HG02840 (cell line): ENCODE results near the gene CLPTM1L.
"Not testable (repeated sequence)": the region's sequence is repeated elsewhere in the genome, so short reads cannot be mapped to it uniquely, and the experiment has no call there.

ENCODE experiments used
- ATAC-seq: cut with Tn5 transposase; IDR thresholded peaks from one replicate; pipeline ENCODE4 v1.9.1; 2021; ENCODE audit warnings: mild to moderate bottlenecking, moderate library complexity, moderate number of reproducible peaks; ENCODE audit not compliant: unreplicated experiment, low FRiP score

CLPTM1L gene

GRCh38 chr5:1342268-1342667 is 2.6 kb downstream of the CLPTM1L start:
- no peak for ATAC-seq

- no peak for ATAC-seq
These were observed 3.0 kb downstream of the CLPTM1L start for GRCh38 chr5:1341863-1342262.

DNA sequence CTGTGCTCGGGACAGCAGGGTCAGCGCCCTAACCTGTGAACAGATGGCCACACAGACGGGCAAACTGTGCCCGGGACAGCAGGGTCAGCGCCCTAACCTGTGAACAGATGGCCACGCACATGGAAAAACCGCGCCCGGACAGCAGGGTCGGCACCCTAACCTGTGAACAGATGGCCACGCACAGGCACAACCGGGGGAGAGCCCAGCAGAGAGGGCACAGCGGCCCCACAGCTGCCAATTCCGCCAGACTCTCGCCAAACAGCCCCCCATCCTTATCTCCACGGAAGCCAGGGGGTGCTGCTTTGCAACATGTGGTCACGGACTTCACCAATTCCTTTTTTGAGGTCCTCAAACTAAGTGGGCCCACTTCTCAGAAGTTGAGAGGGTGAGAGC is 5.1 kb downstream of the CLPTM1L start:
- ATAC-seq, result not testable (repeated sequence)

- ATAC-seq, result not testable (repeated sequence)
These were observed 5.6 kb downstream of the CLPTM1L start for GRCh38 chr5:1339139-1339817.

DNA sequence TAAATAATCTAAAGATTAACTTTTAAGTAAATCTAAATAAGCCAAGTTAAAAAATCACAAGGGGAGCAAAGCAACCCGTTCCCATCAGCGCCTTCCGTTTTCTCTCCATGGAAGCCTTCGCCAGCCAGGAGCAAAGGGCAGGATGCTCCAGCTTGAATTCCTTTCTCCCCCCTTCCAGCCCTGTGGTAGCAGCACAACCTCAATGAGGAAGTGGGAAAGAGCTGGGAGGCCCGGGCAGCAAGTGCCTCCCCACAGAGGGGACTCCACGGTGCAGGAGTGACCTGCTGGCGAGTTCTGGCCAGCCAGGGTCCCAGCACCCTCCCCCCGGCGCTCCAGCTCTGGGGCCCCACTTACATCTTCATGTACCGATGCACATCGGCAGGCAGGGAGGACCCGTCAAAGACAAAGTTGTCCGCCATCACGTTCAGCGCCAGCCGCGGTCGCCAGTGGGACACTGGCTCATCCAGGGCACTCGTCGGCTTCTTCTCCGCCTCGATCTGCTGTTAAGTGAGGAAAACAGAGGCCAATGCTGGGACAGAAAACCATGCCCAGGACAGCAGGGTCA is 6.3 kb downstream of the CLPTM1L start:
- no peak for ATAC-seq

GRCh38 chr5:1338196-1338490 is 6.8 kb downstream of the CLPTM1L start:
- ATAC-seq, result no peak

DNA sequence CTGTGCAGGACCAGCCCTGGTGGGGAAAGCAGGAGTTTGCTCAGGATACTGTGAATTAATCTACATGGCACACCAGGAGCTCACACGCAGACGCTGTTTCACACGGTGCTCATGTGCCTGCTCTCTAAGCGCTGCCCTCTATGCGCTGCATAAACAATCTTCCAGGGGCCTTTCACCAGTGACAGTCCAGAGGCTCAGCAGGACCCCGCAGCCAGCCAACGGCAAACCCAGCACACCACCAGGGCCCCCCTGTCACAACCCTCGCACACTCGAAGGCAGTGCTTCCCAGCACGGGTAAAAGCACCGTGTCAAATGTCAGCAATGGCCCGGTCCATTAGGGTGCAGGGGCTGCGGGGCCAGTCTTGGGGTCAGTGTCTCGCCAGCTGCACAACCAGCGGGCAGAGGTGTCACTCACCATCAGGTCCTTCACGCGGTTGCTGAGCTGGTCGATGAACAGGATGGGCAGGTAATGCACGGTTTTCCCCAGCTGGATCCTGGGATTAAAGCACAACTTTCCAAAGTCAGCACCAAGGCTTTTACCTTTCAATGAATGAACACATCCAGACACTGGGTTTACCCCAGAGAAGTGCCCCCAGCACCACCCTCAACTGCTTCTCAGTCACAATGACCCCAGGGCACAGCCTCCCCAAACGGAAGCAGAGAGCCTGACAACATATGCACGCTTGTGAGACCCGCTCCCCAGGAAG is 7.3 kb downstream of the CLPTM1L start:
- ATAC-seq, result no peak

DNA sequence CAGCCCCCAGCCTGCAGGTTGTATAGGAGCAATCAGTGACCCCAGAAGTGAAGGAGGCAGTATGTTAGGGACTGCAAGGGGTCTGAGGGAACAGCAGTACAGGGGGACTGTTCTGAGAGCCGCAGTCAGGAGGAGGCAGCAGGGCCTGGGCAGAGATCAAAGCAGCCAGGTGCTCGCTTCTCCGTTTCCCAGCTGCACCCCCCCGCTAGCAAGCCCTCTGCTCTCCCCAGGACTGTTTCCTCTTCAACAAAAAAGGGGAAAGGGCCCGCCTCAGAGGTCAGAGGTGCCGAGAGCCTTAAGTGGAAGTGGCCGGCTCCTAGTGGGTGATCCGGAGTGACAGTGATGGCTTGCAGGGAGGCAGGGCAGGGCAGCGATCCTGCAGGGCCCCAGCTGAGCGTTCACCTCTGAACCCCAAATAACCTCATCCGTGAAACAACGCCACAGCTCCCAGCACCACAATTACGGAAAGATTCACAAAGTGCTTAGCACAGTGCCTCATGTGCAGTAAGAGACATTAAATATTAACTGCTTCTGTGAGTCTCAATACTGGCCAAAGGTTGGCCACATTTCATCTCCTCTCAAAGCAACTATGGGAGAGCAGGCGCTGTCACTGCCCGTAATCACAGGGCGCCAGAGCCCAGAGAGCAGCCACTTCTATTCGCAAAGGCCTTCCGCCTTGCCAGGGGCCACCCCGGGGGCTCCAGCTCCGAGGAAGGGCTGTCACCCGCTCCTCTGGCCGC is 8.0 kb downstream of the CLPTM1L start:
- no peak for ATAC-seq

GRCh38 chr5:1336106-1336561 is 8.8 kb downstream of the CLPTM1L start:
- no peak for ATAC-seq

- no peak for ATAC-seq
These were observed 9.3 kb downstream of the CLPTM1L start for GRCh38 chr5:1335540-1336095.

- ATAC-seq, result no peak
These were observed 9.9 kb downstream of the CLPTM1L start for GRCh38 chr5:1334831-1335539.

GRCh38 chr5:1333986-1334385 is 10.9 kb downstream of the CLPTM1L start:
- no peak for ATAC-seq

DNA sequence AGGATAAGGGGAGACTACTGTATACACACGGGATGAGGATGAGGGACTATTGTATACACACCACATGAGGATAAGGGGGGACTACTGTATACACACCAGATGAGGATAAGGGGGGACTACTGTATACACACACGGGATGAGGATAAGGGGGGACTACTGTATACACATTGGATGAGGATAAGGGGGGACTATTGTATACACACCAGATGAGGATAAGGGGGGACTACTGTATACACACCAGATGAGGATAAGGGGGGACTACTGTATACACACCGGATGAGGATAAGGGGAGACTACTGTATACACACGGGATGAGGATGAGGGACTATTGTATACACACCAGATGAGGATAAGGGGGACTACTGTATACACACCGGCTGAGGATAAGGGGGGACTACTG is 11.6 kb downstream of the CLPTM1L start:
- ATAC-seq, result not testable (repeated sequence)

- no peak for ATAC-seq
These were observed 12.4 kb downstream of the CLPTM1L start for GRCh38 chr5:1332461-1333001.

GRCh38 chr5:1331861-1332405 is 13.0 kb downstream of the CLPTM1L start:
- no peak for ATAC-seq

DNA sequence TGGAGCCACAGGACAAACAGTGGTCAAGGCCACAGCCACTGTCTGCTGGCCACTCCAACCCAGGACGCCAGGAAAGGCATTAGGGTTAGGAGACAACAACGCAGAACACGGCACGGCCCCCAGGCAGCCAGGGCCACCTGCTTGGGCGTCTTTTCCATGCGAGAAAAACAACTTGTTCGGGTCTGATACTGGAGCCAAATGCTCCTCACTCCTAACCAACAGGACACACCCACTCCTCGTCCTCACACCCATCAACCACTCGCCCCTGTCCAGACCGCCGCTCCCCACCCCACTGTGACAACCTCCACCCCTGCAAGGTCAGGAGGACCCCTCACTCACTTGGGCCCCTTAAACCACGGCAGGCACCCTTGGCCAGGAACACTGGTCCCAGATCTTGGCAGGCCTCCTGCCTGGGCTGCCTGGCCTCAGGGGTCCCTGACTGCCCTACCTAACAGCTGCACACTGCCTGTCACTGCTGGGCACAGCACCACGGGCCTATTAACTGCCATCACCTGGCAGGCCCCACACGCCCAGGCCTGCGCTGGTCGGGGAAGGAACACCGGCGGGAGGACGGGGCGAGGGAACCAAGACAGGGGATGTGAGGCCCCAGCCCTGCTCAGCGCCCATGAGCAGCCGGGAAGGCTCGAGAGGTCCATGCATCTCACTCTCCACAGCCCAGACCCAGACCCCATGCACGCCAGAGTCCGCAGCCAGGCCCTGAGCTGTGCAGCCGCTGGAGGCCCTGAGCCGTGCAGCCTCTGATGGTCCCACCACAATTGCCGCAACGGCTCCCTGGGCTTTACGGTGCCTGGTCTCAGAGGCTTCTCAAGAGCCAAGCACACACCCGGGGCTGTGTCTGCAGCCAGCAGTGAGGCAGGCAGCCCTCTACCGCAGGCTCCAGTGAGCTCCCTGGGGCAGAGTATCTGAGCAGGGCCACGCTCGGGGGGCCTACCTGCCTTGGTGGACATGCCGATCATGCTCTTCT is 13.8 kb downstream of the CLPTM1L start:
- ATAC-seq, result no peak

DNA sequence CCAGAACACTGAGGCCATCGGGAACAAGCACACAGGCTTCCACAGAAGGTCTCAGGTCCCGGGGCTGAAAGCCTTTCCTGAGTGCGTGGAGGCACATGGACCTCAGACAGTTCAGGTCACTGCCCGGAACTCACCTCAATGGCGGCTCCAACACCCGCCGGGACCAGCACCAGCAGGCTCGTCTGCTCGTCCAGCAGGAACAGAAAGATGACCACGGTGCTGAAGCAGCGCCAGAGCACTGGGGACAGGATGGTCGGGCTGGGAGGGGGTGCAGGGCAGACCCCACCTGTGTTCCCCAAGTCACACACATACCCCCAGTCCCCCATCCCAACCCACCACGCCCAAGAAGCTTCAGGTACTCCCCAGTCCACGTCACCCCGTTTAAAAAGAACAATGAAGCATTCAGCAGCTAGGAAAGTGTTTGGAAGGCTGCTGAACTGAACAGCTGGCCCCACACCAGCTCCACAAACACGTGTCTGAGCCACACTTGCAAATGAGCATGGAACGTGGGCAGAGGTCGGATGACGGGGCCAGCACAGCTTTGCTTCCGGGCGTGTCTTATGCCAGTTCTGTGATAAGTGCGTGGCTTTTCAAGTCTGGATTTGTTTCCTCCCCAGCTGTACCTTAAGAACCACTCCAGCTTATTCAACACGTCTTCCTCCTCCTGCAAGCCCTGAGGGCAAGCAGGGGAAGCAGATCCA is 14.6 kb downstream of the CLPTM1L start:
- no peak for ATAC-seq

DNA sequence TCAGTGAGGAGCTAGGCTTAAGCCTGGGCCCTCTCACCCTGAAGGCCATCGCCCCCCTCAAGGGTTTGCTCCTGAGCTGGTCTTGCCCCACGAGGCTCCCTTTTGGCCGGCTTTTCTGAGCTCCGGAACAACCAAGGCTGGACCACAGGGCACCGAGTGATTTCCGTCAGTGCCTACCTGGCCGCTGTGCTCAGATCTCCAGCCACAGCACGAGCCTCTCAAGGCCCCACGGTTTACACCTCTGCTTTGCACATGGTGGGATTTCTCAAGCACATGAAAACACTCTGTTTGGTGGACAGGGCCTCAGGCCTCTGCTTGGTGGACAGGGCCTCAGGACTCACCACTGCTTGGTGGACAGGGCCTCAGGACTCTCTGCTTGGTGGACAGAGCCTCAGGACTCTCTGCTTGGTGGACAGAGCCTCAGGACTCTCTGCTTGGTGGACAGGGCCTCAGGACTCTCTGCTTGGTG is 15.8 kb downstream of the CLPTM1L start:
- no peak for ATAC-seq
